ENCODE results near the gene KRTAP4-9. TPM values are rescaled to one million over a fixed set of nuclear protein-coding genes. Genes with fewer than 3 reads are reported as not detected.
"Not testable (repeated sequence)": the region's sequence is repeated elsewhere in the genome, so short reads cannot be mapped to it uniquely, and the experiment has no call there.

Gene KRTAP4-9
- total RNA-seq, 4 donors from 2014 or later: not detected

DNA sequence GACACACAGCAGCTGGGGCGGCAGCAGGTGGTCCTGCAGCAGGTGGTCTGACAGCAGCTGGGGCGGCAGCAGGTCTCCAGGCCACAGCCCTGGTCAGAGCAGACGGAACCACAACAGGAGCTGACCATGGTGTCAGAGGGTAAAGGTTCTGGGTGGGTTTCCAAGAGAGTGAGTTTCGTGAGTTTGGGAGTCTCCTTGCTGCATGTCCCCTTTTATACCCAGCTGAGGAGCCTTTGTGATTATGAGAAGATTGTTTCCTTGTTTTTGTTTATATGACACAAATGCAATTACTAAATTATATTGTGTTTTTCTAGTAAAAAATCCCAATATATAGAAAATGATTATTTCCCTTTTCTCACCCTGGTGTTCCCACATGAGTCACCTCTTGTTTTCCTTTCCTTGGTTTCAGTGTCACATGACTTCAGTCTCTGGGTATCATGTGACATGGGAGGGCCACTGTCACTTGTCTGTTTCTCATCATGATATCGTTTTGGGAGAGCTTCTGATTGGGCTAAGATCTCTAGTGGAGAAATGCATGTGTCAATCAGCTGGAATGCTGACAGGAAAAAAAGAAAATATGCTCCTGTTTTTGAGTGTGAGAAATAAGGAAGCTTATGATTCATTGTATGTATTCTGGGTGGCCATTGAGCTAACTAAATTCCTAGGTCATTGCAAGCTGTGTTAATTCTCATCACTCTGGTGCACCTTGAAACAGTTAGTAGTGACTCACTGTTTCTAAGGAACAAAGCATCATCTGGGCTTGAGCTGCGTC, 35.4 kb downstream of the KRTAP4-9 start, which contains the start of gene KRTAP4-6:
Gene KRTAP4-6 (minus strand): TSS at position 185 of the 772 bp plus-strand sequence. CDS start 57 bp downstream, at position 128.
- 82 to 93% methylated on average over 5 to 6 of the region's 6 CpGs for WGBS, 2 donors
- Histone ChIP-seq H3K4me1 (no peaks in the 10 kb centered on the region), H3K36me3 (no peaks in the 10 kb centered on the region), H3K27ac (no peak within 1 kb of the TSS), H3K9me3 (no peaks in the 10 kb centered on the region), H3K27me3 (no peaks in the 10 kb centered on the region), H3K4me3 (replicated peaks in 1 of 3) (no peak within 1 kb of the TSS)
- intact Hi-C loops (cut with DNase I): no loop called here
- TF ChIP-seq, protein P1, sequence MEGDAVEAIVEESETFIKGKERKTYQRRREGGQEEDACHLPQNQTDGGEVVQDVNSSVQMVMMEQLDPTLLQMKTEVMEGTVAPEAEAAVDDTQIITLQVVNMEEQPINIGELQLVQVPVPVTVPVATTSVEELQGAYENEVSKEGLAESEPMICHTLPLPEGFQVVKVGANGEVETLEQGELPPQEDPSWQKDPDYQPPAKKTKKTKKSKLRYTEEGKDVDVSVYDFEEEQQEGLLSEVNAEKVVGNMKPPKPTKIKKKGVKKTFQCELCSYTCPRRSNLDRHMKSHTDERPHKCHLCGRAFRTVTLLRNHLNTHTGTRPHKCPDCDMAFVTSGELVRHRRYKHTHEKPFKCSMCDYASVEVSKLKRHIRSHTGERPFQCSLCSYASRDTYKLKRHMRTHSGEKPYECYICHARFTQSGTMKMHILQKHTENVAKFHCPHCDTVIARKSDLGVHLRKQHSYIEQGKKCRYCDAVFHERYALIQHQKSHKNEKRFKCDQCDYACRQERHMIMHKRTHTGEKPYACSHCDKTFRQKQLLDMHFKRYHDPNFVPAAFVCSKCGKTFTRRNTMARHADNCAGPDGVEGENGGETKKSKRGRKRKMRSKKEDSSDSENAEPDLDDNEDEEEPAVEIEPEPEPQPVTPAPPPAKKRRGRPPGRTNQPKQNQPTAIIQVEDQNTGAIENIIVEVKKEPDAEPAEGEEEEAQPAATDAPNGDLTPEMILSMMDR (IDR thresholded peaks at IDR 0.05): no peak
- TF ChIP-seq POLR2A (IDR thresholded peaks at IDR 0.05): no peak
- no peak for DNase-seq

DNA sequence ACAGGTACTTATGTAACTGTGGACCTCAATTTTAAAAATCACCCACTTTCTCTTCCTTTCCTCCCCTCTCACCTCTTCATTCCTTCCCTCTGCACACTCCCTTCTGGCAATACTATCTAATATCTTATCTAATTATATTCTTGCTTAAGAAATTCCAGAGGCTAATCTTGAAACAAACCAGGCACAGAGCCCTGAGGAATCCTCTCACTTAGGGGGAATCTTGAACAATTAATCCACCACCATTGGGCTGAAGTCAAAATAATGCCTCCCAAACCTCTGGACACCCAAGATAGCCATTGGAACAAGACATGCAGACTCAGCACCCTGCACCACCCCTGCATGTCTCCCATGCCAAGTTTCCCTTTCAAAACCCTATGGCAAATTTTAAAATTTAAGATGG, 36.2 kb downstream of the KRTAP4-9 start:
- no peaks in the 10 kb centered on the region for H3K4me1 ChIP-seq
- no peaks in the 10 kb centered on the region for H3K36me3 ChIP-seq
- DNase-seq: no peak
- TF ChIP-seq POLR2A (IDR thresholded peaks at IDR 0.05): no peak
- TF ChIP-seq, protein P1 (IDR thresholded peaks at IDR 0.05): no peak
- no peaks in the 10 kb centered on the region for H3K27me3 ChIP-seq
- H3K27ac ChIP-seq: no peak overlapping the region
- H3K9me3 ChIP-seq: no peaks in the 10 kb centered on the region
- no peak overlapping the region for H3K4me3 ChIP-seq (replicated peaks in 1 of 3)
- intact Hi-C loops (cut with DNase I): no loop called here

DNA sequence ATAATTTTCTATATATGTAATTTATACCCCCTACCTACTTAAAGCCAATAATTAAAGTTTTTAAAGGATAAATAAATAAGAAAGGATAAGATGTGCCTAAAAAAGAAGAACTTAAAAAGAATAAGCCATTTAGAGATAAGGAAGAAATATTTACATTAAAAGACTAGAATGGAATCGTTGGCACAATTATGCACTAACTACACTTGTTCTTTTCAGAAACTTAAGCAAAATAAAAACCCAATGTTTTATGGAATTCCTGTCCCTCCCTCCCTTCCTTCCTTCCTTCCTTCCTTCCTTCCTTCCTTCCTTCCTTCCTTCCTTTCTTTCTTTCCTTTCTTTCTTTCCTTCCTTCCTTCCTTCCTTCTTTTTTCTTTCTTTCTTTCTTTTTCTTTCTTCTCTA, 39.7 kb downstream of the KRTAP4-9 start:
- Histone ChIP-seq H3K27me3 (no peaks in the 10 kb centered on the region), H3K4me3 (replicated peaks in 1 of 3) (no peak overlapping the region), H3K27ac (no peak overlapping the region), H3K36me3 (no peaks in the 10 kb centered on the region), H3K9me3 (no peaks in the 10 kb centered on the region), H3K4me1 (no peaks in the 10 kb centered on the region)
- intact Hi-C loops (cut with DNase I): no loop called here
- DNase-seq: no peak
- 87 to 91% methylated on average over 1 of the region's 1 CpG for WGBS, 2 donors
- TF ChIP-seq, protein P1 (IDR thresholded peaks at IDR 0.05): no peak
- TF ChIP-seq POLR2A (IDR thresholded peaks at IDR 0.05): no peak

DNA sequence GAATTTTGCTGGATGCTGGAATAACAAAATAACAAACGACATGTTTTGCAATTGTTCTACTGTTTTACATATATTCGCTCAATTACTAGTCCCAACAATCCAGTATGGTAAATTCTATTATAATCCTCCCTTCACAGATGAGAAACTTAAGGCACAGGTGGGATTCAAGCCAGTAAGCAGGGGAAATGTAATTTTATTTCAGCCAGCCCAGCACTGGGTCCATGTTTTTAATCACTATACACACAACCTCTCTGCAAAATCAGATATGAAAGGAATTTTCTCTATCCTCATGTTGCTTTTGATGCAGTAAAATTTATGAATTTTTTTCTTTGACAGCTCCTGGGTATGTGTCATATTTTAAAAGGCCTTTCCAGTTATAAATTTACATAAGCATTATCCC, 40.1 kb downstream of the KRTAP4-9 start:
- 91 to 94% methylated on average over 2 of the region's 2 CpGs for WGBS, 2 donors
- no peaks in the 10 kb centered on the region for H3K27me3 ChIP-seq
- H3K9me3 ChIP-seq: no peaks in the 10 kb centered on the region
- no peaks in the 10 kb centered on the region for H3K4me1 ChIP-seq
- DNase-seq: no peak
- no peak overlapping the region for H3K4me3 ChIP-seq (replicated peaks in 1 of 3)
- H3K36me3 ChIP-seq: no peaks in the 10 kb centered on the region
- intact Hi-C loops (cut with DNase I): no loop called here
- no peak for TF ChIP-seq POLR2A (IDR thresholded peaks at IDR 0.05)
- TF ChIP-seq, protein P1 (IDR thresholded peaks at IDR 0.05): no peak
- H3K27ac ChIP-seq: no peak overlapping the region

DNA sequence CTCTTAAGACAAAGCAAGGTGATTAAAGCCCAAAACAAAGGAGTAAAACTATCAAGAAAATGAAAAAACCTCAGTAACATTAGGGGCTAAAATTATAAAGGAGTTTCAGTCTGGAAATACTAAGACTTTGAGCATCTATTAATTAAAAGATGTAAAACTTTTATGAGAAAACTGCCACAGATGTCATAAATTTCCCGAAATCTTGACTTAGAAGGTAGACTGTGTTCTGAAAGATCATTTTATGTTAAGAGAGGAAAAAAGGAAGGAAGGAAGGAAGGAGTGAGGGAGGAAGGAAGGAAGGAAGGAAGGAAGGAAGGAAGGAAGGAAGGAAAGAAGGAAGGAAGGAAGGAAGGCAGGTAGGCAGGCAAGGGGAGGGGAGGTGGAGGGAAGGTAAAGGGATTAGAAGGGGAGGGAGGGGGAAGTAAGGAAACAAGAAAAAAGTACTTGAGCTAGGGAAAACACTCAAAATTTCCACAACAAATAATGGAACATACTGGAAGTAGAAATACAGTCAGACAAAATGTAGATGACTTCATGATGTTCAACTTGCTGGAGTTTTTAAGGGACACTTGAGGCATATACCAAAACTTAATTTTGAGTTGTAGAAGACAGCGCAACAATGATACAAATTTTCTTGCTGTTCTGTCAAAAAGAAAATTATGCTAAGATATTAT, 42.5 kb downstream of the KRTAP4-9 start:
- 96 to 97% methylated on average over 2 of the region's 2 CpGs for WGBS, 2 donors
- Histone ChIP-seq H3K27me3 (no peaks in the 10 kb centered on the region), H3K4me3 (replicated peaks in 1 of 3) (no peak overlapping the region), H3K4me1 (no peaks in the 10 kb centered on the region), H3K36me3 (no peaks in the 10 kb centered on the region), H3K27ac (no peak overlapping the region), H3K9me3 (no peaks in the 10 kb centered on the region)
- DNase-seq: no peak
- TF ChIP-seq, protein P1 (IDR thresholded peaks at IDR 0.05): no peak
- no peak for TF ChIP-seq POLR2A (IDR thresholded peaks at IDR 0.05)
- intact Hi-C loops (cut with DNase I): no loop called here

DNA sequence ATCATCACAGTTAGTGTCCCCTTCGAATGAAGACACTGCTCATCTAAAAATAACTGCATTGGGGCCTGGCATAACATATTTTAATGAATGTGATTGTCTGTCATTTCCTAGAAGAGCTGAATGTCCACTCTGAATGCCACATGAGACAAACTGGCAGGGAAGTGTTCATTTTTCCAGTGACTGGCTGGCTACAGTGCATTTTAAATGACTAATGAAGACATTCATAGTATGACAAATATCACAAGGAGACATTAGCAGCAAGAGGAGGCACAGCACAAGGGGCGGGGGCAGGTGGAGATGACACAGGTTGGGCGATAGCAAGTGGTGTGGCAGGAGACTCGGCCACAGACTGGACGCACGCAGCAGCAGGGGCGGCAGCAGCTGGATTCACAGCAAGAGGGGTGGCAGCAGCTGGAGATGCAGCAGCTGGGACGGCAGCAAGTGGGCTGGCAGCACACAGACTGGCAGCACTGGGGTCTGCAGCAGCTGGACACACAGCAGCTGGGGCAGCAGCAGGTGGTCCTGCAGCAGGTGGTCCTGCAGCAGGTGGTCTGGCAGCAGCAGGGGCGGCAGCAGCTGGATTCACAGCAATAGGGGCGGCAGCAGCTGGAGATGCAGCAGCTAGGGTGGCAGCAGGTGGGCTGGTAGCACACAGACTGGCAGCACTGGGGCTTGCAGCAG, 43.9 kb downstream of the KRTAP4-9 start:
- 79 to 83% methylated on average over 7 to 9 of the region's 10 CpGs for WGBS, 2 donors
- intact Hi-C loops (cut with DNase I); H3K27me3 ChIP-seq; H3K27ac ChIP-seq; H3K4me3 ChIP-seq (replicated peaks in 1 of 3); H3K36me3 ChIP-seq; H3K9me3 ChIP-seq; DNase-seq; H3K4me1 ChIP-seq: not testable (repeated sequence)
